ENCODE results near the gene PCK1.

DNA sequence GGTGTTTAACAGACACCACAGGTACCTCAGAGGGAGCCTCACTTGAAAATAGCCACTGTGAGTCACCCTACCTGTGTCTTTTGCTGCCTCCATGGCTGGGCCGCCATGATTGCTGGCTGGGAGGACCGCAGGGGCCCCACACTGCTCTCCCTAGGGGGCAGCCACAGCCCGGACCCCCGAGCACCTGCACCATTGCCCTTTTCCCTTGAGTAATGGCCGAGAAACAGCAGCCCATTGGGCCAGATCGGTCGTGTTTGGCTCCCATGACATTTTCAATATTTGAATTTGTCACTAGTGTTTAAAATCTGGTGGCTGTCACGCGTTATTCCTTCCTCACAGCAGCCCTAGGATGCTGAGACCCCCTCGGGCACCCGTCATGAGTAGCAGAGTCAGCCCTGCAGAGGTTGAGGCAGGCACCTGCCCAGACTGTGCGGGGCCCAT, 52.6 kb downstream of the PCK1 start:
- TF ChIP-seq EP300 (IDR thresholded peaks at IDR 0.05): no peak
- TF ChIP-seq, protein P1, sequence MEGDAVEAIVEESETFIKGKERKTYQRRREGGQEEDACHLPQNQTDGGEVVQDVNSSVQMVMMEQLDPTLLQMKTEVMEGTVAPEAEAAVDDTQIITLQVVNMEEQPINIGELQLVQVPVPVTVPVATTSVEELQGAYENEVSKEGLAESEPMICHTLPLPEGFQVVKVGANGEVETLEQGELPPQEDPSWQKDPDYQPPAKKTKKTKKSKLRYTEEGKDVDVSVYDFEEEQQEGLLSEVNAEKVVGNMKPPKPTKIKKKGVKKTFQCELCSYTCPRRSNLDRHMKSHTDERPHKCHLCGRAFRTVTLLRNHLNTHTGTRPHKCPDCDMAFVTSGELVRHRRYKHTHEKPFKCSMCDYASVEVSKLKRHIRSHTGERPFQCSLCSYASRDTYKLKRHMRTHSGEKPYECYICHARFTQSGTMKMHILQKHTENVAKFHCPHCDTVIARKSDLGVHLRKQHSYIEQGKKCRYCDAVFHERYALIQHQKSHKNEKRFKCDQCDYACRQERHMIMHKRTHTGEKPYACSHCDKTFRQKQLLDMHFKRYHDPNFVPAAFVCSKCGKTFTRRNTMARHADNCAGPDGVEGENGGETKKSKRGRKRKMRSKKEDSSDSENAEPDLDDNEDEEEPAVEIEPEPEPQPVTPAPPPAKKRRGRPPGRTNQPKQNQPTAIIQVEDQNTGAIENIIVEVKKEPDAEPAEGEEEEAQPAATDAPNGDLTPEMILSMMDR (IDR thresholded peaks at IDR 0.05): no peak

Measured in stomach (tissue), 4 donors.